Measurements from ENCODE around the gene UROS.

UROS gene

GRCh38 chr10:125828311-125828710 lies 5.3 kb upstream of the UROS start:
- DNase-seq: no peak

DNA sequence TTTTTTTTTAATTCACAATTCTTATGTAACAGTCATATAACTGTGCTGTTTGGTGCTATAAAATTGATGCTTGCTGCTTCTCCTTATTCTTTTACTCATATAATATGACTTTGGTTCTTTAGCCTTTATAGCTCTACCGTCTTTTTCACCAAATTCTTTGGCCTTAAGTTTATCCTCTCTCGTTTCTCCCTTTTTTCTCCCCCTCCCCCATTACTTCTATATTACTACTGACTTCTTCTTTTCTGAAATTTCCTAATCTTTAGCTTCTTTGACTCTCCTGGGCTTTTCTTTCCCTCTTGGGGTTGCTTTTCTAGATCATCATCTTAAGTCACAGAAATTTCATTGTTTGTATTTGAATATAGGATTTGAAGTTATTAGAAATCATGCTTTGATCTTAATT lies 4.1 kb upstream of the UROS start:
- DNase-seq: no peak

DNA sequence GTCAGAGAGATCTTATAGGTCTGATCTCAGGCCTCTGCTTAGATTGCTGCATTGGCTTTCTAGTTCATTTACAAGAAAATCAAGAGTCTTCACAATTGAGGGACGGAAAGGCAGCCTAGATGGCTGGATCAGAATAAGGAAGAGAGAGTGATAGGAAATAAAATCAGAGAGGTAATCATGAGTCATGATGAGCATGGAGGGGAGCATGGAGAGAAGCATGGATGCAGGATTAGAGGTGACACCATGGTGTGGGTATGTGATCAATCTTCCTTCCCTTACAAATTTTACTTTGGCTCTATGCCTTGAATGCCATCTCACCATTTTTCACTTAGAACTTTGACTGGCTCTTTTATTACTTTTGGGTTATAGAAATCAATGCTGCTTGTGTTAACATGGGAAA lies 1.7 kb upstream of the UROS start:
- no peak for DNase-seq

- DNase-seq: peak; percentile 15 to 18
Observed at GRCh38 chr10:125823663-125824251, 699 bp upstream of the UROS start.

DNA sequence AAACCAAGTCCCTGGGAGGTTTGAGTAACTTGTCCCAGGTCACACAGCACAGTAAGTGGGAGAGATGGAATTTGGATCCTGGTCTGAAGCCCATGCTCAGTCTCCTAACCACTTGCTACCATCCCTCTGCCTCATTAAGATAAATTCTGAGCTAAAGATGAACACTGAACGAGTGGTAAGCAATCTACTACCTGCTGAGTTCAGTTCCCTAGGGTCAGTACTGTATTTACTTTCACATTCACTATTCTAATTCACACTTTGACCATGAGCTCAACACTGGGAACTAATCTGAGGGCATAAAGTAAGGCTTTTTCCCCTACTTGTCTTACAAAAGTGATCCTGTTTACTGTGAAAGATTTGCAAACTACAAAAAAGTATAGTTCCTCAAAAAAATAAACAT lies 2.4 kb downstream of the UROS start:
- DNase-seq: no peak

DNA sequence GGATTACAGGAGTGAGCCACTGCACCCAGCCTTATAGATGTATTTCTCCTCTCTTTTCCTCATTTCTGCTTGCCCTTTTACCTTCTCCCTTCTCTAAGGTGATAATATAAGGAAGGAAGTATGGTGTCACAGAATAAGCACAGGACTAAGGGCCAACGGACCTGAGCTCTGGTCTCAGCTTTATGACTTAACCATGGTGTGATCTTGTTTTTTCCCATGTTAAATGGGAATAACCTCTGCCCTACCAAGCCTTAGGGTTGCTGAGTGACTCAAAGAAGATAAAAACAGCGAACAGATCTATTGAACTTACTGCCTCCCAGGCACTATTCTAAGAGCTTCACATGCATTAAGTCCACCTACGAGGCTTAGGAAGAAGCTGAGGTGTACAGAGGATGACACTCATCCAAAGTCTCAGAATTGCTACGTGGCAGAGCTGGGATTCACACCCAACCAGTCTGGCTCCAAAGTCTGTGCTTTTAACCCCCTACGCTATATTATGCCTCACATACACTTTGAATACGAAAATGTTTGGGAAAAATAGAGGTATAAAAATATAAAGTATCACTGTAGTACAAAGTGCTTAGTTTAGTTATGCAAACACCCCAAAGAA lies 5.6 kb downstream of the UROS start:
- DNase-seq: no peak

- DNase-seq: no peak
Observed at GRCh38 chr10:125816548-125816947, 6.5 kb downstream of the UROS start.

DNA sequence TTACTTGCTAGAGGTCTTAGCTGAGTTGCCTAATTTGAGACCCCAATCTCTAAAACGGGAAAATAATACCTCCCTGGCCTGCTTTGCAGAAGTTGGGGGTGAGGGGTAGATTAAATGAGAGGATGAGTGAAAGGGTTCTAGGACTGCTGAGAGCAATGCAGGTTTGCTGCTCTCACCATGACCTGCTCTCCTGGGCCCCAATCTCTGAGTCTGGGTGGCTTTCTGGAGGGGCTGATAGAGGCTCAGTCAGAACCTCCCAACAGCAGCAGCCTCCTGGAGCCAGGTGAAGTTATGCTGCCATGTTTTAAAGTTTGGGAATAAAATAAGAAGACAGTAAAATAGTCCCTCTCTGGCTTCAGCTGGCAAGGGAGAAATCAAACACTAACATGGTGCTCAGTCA lies 7.3 kb downstream of the UROS start:
- no peak for DNase-seq

DNA sequence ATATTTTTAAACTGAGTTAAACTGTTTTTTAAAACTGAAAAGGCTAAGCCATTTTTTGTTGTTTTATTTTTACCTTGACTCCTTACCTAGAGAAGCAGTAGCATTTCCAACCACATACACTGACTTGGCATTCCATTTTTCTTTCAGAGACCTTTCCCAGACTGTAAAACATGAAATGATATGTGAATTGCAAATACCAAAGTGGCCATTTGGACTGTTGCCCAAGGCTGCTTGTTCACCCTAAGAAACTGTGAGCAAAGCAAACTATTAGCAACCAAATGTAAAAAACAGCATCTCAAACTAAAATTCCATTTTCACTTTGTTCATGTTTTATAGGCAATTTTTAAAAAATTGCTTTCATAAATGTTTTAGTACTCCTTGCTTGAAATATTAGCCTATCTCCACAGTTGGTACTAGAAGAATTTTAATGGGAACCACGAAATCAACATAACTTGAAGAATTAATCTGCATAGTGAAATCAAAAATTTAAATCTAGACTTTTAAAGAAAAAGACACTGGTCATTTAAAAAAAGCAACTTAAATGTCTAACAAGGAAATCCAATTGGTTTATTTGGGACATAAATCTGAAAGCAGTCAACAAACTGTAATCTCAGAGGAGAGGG lies 10.8 kb downstream of the UROS start:
- no peak for DNase-seq

- DNase-seq: no peak
Observed at GRCh38 chr10:125811251-125811650, 11.8 kb downstream of the UROS start.

DNA sequence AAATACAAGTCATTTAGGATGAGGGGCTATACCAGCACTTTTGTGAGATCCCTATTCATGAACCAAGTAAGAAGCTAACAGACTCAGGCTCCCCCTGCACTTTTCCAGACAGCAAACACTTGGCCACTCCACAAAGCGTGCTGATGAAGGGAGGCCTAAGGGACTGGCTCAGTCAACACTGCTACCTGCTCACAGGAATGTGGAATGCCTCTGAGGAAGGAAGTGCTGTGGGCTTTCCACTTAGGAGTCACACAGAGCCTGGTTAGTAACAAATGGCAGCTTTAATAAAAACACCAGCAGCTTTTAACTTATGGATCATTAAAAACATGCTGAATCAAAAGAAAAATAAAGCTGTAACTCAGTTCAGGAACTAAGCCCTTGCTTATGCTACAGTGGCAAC lies 15.0 kb downstream of the UROS start:
- DNase-seq: no peak

- DNase-seq: no peak
Observed at GRCh38 chr10:125802739-125803138, 20.3 kb downstream of the UROS start.

DNA sequence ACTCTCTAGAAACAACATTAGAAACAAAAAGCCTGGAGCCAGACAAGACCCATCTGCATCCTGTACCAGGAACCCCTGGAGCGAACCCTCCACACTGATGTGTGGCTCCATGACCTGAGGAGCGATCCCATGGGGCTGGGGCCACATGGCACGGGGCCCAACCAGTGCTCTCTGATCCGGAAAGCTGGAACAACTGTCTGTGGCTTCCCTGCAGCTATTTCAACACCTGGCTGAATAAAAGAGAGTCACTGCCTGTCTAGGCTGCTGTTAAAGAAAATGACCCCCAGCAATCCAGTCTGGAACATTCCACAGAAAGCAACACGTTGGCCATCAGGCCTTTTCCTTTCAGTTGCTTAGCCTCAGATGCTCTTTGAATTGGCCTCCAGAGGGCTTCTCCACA lies 20.9 kb downstream of the UROS start:
- no peak for DNase-seq

DNA sequence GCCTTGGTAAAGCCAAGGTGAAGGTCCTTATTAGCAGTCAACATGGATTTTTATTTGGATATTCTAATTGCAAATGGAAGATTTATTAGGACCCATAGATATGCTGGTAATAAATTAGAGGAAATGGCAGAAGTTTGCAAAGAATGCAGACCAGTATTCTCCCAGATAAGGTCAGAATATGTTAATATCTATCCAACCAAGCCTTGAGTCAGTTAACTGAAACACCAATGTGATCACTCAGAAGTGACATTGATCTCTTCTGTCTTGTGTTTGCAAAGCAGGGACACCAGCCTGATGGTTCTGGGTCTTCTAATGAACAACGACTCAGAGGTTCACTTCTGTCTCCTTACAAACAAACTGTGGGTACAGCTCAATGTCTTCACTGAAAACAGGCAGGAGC lies 21.5 kb downstream of the UROS start:
- no peak for DNase-seq

DNA sequence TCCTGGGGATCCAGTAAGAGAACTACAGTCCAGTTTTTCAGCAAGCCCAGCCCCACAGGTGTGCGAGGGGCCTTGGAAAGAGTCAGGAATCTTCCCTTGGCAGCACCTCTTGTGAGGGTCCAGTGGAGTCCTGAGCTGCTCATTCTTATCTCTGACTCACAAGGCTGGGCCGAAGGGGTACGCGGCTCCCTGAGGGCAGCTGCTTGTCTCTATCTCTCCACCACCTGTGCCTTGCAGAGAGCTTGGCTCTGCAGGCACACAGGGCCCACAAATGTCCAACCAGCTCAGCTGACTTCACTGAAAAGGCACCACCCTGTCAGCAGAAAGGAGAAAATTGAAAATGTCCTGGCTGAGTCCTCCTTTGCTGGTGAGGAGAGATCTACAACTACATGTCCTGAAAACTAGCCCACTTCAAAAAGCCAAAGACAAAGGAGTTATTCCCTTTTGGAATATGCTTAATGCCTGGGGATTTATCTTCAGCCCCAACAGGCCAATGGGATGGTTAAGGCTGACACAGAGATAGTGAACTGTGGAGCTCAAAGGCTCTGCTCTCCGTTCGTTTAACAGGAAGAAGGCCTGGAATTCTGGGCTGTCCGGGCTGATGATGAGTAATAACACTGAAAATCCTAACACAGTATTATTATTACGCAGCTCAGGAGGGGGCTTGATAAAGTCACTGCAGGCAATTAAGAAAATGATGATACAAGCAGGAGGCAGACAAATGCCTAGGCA lies 23.4 kb downstream of the UROS start:
- DNase-seq: no peak

GRCh38 chr10:125797994-125798662 lies 24.9 kb downstream of the UROS start:
- DNase-seq: no peak

DNA sequence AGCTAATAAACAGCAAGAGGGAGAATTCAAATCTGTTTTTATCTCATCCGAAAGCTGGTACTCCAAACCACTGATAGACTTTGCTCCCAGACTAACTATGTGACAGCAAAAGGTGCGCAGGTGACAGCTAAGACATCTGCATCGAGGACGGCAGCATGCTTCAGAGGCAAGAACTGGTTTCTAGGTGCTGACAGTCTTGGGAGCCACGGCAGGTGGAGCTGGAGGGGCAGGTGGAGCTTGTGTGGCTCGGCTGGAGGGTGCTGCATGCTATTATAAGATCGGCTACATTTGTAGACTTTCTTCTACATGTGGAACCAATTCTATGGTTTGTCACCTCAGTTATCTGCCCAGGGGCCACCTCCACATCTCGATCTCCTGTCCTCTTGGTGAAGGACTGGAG lies 25.6 kb downstream of the UROS start:
- no peak for DNase-seq

DNA sequence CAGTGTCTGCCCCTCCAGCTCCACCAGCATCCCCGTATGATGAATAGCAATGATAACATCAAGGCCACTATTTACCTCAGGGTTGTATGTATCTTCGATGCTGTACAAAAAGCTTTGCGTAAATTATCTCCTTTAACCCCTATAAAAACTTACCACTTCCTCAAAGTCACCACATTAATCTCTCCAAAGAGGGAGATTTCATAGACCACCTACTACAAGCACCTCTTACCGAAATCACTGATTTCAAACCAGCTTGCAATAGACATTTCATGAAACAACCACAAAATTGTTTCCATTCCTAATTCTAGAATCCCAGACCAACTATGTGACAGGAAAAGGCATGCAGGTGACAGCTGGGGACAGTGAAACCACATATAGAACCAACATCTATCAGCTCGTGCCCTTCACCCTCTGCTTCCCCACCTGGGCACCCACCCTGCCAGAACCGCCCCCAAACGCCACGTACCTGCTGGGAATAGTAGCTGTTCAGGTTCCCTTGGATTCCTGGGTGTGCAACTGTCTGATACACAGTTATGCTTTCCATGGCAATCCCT lies 27.3 kb downstream of the UROS start:
- no peak for DNase-seq

- DNase-seq: no peak
Observed at GRCh38 chr10:125795128-125795527, 27.9 kb downstream of the UROS start.

DNA sequence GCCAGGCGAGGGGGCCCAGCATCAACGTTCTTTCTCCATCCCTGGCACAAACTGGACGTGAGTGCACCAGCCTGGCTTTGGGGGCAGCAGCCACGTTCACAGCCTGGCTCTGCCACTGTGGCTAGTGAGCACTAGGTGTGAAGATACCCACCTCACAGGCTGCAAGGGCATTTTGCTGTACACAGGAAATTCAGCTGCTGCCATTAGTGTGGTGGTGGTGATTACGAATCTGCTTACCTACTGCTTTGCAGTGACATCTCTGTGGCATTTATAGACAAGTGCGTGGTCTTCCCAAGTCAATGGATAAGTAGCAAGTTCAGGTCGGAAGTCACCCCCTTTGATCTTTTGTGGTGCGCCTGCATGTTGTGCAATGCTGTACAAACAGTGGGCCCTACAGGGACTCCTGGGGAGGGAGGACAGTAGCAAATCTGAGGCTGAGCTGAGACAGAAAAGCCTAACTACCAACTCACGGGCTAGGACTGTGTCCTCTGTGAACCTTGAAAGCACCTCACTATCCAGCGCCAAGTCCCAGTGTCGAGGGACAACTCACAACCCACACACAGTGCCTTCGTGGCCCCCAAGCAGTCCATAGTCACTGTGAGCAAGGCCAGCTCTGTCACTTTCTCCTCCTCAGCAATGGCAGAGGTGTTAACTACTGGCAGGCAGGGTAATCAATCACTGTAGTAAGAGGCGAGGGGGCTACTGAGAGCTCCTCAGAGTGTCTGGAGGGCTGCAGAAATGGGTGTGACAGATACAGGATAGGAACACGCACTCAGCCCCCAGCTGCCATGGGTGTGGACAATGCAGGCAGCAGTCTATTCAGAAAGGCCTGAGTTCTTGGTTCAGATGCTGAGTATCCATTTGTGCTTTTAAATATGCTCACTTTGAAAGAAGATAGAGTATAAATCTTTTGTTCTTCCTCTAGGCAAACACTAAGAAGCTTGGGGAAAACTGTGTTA lies 30.4 kb downstream of the UROS start:
- DNase-seq: no peak

DNA sequence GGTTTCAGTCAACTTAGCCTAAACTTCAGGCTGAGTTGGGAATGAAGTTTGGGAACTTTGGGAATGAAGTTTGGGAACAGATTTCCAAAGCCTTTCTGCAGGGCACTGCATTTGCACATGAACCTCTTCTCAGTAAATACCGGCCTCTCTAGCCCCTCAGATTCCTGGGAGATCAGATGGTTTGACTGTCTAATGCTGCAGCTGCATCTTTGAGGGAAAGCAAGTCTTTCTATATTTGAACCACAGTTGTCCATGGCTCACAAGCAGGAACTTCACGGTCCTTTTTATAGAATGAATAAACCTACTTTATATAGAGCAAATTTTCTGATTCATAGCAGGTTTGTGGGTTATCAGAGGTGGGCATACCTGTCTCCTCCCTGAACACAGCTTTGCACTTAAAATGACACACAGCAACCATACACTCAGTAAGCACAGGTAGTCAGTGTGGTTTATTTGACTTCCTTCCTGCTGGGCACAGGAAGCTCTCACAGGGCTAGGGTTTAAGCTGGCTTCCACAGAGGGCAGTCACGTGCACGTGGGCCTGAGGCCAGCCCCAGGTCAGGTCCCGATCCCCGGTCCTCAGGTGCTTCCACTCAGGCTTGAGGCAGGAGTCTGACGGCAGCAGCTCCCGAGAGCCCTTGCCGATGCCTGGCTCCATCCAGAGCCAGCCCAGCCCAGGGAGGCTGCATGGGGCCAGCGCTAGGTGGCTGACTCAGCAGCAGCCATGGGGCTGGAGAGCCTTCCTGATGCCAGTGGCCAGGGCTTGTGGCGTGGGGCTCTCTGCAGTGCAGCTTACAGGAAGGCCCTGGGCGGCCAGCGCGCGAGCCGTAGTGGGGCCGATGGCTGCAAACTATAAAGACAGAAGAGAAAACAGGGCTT lies 34.7 kb downstream of the UROS start:
- no peak for DNase-seq

All from activated CD4-positive, alpha-beta T cell treated with anti-CD3 and anti-CD28 coated beads, Interleukin-2, amount 50 U/mL, for 48 hours (primary cell).